ENCODE data around the gene SCAMP2.

The SCAMP2 gene

DNA sequence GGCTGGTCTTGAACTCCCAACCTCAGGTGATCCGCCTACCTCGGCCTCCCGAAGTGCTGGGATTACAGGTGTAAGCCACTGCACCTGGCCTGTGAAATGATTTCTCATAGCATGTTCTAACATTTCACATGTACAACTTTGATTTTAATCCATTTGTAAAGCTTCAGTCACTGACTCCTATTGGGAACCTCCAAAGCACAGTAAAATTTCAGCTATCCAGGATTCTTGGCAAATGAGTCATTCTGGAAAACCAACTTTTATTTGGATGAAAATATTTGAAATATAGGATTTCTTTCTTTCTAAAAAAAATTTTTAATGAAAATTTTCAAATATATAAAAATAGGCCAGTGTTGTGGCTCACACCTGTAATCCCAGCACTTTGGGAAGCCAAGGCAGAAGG lies 63.2 kb downstream of the SCAMP2 start (continued):
- TF ChIP-seq ZFP3 (CRISPR knock-in tag; IDR thresholded peaks at IDR 0.05) (no peak), BACH2 (CRISPR knock-in tag; IDR thresholded peaks at IDR 0.05; ENCODE audit: borderline replicate concordance) (no peak), CSRNP3 (CRISPR knock-in tag; IDR thresholded peaks at IDR 0.05) (no peak), ZFP30 (CRISPR knock-in tag; IDR thresholded peaks at IDR 0.05) (no peak), SNAI2 (CRISPR knock-in tag; IDR thresholded peaks at IDR 0.05) (no peak)

GRCh38 chr15:74809242-74809641 lies 63.9 kb downstream of the SCAMP2 start:
- no peak; the same call in 2 of the 3 replicates for ATAC-seq
- TF ChIP-seq ESRRG (CRISPR knock-in tag; IDR thresholded peaks at IDR 0.05) = no peak

- peak; percentile 19 for ATAC-seq
- TF ChIP-seq SNAI2 (CRISPR knock-in tag; IDR thresholded peaks at IDR 0.05) (no peak), TOX (CRISPR knock-in tag; IDR thresholded peaks at IDR 0.05; ENCODE audit: borderline replicate concordance) (no peak), OSR1 (CRISPR knock-in tag; IDR thresholded peaks at IDR 0.05) (no peak), TCF4 (CRISPR knock-in tag; IDR thresholded peaks at IDR 0.05; ENCODE audit: borderline replicate concordance) (no peak), CREB5 (CRISPR knock-in tag; IDR thresholded peaks at IDR 0.05; ENCODE audit: low read depth) (no peak), ARNTL (CRISPR knock-in tag; IDR thresholded peaks at IDR 0.05; ENCODE audit: borderline replicate concordance, low read depth) (no peak), ZNF565 (CRISPR knock-in tag; conservative IDR thresholded peaks at IDR 0.05; ENCODE audit: low read depth) (no peak), ZNF8 (CRISPR knock-in tag; IDR thresholded peaks at IDR 0.05) (no peak), ZC3H10 (CRISPR knock-in tag; IDR thresholded peaks at IDR 0.05) (no peak), ZNF70 (CRISPR knock-in tag; IDR thresholded peaks at IDR 0.05) (no peak), ISL1 (CRISPR knock-in tag; IDR thresholded peaks at IDR 0.05) (no peak), CSDC2 (CRISPR knock-in tag; IDR thresholded peaks at IDR 0.05) (no peak), PATZ1 (CRISPR knock-in tag; IDR thresholded peaks at IDR 0.05; ENCODE audit: borderline replicate concordance) (no peak), ZFP30 (CRISPR knock-in tag; IDR thresholded peaks at IDR 0.05) (no peak), ZFP3 (CRISPR knock-in tag; IDR thresholded peaks at IDR 0.05) (no peak), TSHZ2 (CRISPR knock-in tag; IDR thresholded peaks at IDR 0.05) (no peak), GLIS3 (CRISPR knock-in tag; IDR thresholded peaks at IDR 0.05) (no peak), RARB (CRISPR knock-in tag; IDR thresholded peaks at IDR 0.05) (no peak)
Observed at GRCh38 chr15:74808840-74809229, 64.3 kb downstream of the SCAMP2 start.

GRCh38 chr15:74808078-74808839 lies 64.9 kb downstream of the SCAMP2 start:
- no peak for ATAC-seq
- TF ChIP-seq CREB5 (CRISPR knock-in tag; IDR thresholded peaks at IDR 0.05; ENCODE audit: low read depth) (no peak), TCF4 (CRISPR knock-in tag; IDR thresholded peaks at IDR 0.05; ENCODE audit: borderline replicate concordance) (no peak), RARB (CRISPR knock-in tag; IDR thresholded peaks at IDR 0.05) (no peak), ZNF565 (CRISPR knock-in tag; conservative IDR thresholded peaks at IDR 0.05; ENCODE audit: low read depth) (no peak), ZC3H10 (CRISPR knock-in tag; IDR thresholded peaks at IDR 0.05) (no peak), TSHZ2 (CRISPR knock-in tag; IDR thresholded peaks at IDR 0.05) (no peak), CSDC2 (CRISPR knock-in tag; IDR thresholded peaks at IDR 0.05) (no peak), TOX (CRISPR knock-in tag; IDR thresholded peaks at IDR 0.05; ENCODE audit: borderline replicate concordance) (no peak), ISL1 (CRISPR knock-in tag; IDR thresholded peaks at IDR 0.05) (no peak), ARNTL (CRISPR knock-in tag; IDR thresholded peaks at IDR 0.05; ENCODE audit: borderline replicate concordance, low read depth) (no peak), PATZ1 (CRISPR knock-in tag; IDR thresholded peaks at IDR 0.05; ENCODE audit: borderline replicate concordance) (no peak)

Measured in SK-N-SH treated with all-trans-retinoic acid at 6 μM for 48 hours (cell line).